Retinal pigment epithelial cell (primary cell): ENCODE measurements around the gene BCL2L14.

ENCODE experiments used
- DNase-seq: peaks from one replicate; pipeline ENCODE4 v3.0.0-alpha.2; 2010; ENCODE audit warnings: low read depth
- H3K4me3 ChIP-seq: 2 replicates; pipeline ENCODE4 v1.5.1; 2011; ENCODE audit warnings: mild to moderate bottlenecking, low read length, control low read depth, moderate library complexity
- TF ChIP-seq, protein P1 (sequence below): conservative IDR thresholded peaks from 2 replicates; pipeline ENCODE4 v1.5.1; 2011; ENCODE audit warnings: low read depth, low read length, control low read depth, inconsistent platforms

The BCL2L14 gene

DNA sequence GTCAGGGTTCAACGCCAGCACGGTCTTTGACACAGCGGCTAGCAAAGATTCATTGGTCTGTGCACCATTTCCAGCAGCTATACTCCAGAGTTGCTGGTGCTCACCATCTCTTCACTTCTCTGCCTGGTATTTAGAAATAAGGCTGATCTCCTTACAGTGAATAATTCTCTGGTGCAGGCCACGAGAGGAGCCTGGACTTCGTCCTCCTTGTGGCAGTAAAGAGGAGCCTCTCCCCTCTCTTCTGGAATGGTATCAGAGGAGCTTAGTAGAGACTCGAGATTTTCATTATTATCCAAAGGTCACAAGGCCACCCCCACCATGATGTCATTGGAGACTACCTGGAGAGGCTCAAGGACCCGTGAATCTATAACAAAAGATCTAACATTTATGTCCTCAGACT lies 30.8 kb upstream of the BCL2L14 start:
- H3K4me3 ChIP-seq = no peak overlapping the region
- no peak for DNase-seq
- TF ChIP-seq, protein P1, sequence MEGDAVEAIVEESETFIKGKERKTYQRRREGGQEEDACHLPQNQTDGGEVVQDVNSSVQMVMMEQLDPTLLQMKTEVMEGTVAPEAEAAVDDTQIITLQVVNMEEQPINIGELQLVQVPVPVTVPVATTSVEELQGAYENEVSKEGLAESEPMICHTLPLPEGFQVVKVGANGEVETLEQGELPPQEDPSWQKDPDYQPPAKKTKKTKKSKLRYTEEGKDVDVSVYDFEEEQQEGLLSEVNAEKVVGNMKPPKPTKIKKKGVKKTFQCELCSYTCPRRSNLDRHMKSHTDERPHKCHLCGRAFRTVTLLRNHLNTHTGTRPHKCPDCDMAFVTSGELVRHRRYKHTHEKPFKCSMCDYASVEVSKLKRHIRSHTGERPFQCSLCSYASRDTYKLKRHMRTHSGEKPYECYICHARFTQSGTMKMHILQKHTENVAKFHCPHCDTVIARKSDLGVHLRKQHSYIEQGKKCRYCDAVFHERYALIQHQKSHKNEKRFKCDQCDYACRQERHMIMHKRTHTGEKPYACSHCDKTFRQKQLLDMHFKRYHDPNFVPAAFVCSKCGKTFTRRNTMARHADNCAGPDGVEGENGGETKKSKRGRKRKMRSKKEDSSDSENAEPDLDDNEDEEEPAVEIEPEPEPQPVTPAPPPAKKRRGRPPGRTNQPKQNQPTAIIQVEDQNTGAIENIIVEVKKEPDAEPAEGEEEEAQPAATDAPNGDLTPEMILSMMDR = no peak

DNA sequence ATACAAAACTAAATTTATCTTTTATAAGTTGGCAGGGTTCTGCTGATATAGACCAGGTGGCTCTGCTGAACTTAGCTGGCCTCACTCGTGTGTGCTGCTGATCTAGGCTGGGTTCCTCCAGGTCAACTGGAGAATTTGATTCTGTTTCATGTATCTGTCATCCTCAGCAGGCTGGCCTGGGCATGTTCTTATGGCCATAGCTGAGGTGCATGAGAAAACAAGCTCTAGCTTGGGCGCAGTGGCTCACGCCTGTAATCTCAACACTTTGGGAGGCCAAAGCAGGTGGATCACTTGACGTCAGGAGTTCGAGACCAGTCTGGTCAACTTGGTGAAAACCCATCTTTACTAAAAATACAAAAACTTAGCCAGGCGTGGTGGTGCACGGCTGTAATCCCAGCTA lies 24.3 kb upstream of the BCL2L14 start:
- TF ChIP-seq, protein P1 = no peak
- no peak overlapping the region for H3K4me3 ChIP-seq
- DNase-seq = no peak

DNA sequence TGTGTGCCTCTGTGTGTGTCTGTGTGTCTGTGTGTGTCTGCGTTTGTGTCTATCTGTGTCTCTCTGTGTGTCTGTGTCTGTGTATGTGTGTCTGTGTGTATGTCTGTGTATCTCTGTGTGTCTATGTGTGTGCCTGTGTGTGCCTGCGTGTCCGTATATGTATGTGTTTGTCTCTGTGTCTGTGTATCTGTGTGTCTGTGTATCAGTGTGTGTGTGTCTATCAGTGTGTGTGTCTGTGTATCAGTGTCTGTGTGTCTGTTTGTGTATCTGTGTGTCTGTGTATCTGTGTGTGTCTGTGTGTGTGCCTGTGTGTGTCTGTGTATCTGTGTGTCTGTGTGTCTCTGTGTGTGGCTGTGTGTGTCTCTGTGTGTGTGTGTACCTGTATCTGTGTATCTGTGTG lies 23.1 kb upstream of the BCL2L14 start:
- H3K4me3 ChIP-seq = no peak overlapping the region
- TF ChIP-seq, protein P1 = no peak
- no peak for DNase-seq

DNA sequence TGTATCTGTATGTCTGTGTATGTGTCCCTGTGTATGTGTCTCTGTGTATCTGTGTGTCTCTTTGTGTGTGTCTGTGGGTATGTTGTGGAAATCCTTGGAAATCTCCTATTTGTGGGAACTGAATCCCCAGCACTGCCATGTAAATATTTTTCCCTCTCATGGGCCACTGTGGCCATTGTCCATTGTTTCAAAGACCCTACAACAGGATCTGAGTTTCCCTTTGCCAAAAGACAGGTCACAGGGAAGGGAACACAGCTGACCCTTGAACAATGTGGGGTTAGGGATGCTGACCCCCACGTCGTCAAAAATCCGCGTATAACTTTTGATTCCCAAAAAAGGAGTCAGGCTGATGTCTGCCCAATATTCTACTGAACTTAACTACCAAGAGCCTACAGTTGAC lies 22.5 kb upstream of the BCL2L14 start:
- H3K4me3 ChIP-seq = no peak overlapping the region
- no peak for DNase-seq
- TF ChIP-seq, protein P1 = no peak

DNA sequence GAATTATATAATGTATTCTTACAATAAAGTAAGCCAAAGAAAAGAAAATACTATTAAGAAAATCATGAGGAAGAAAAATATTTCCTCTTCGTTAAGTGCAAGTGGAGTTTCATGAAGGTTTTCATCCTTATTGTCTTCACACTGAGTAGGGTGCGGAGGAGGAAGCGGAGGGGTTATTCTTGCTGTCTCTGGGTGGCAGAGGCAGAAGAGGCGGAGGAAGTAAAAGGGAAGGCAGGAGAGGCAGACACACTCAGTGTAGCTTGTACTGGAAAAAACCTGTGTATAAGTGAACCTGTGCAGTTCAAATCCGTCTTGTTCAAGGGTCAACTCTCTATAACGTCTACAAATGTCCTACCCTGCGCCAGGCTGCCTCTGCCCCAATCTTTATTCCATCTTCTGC lies 22.0 kb upstream of the BCL2L14 start:
- TF ChIP-seq, protein P1 = no peak
- H3K4me3 ChIP-seq = no peak overlapping the region

DNA sequence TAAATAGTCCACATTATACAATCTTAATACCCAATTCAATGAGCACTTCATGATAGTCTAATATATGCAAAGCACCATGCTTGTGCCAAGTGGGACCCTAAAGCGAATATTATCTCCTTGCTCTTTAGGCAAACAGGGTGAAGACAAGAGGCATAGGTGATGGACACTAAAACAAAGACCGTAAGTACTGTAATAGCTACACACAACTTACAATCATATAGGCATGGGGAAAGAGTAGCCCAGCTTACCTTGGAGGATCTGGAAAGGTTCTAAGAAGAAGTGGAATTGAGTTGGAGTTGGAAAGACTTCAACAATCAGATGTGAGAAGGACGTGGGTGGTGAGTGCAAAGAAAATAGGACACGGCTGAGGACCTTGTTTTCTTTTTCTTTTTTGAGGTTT lies 19.1 kb upstream of the BCL2L14 start:
- H3K4me3 ChIP-seq = no peak overlapping the region
- TF ChIP-seq, protein P1 = no peak

More for the DNA sequence above, 22.0 kb upstream of the BCL2L14 start:
- no peak for DNase-seq

DNA sequence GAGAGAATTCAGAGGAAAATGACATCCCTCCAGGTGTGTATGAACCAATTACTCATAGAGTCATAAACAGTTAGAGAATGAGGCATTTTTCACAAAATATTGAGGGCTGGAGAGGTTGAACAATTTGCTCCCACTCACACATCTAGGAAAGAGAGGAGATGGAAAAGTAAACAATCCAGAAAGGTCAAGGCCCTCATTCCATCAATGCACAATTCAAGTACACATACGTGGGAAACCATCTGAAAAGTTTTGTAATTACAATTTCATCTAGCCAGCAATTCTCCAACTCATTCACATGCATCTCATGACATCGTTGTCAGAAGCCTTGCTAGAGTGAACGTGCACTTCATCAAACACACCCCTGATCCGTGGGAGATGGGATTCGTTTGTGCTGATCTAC lies 15.7 kb upstream of the BCL2L14 start:
- H3K4me3 ChIP-seq = no peak overlapping the region
- DNase-seq = no peak
- TF ChIP-seq, protein P1 = no peak

More for the DNA sequence above, 19.1 kb upstream of the BCL2L14 start:
- no peak for DNase-seq
